GM12892 (cell line): Measurements from ENCODE around the gene DCDC1.

Experiments
- DNase-seq: peaks from one replicate; pipeline ENCODE4 v3.0.0; 2011; ENCODE audit not compliant: insufficient read length
- FAIRE-seq: peaks from 2 replicates; lab custom pipeline; 2011; peaks lifted over from hg19 to GRCh38; lab: Jason Lieb, UNC
- POLR2A ChIP-seq: IDR thresholded peaks from 2 replicates; pipeline ENCODE4 v1.6.1; 2011; ENCODE audit warnings: low read depth, low read length, control low read depth
- POLR2AphosphoS5 ChIP-seq: IDR thresholded peaks from 2 replicates; pipeline ENCODE4 v1.6.1; 2011; ENCODE audit warnings: low read depth, low read length, control low read depth
- TAF1 ChIP-seq: IDR thresholded peaks from 2 replicates; pipeline ENCODE4 v1.6.1; 2011; ENCODE audit warnings: low read depth, mild to moderate bottlenecking, control low read depth, low read length, borderline replicate concordance

DCDC1 gene

GRCh38 chr11:30876663-30877396 lies 492.7 kb downstream of the DCDC1 start:
- no peak for DNase-seq
- FAIRE-seq, result no peak
- no peak for TF ChIP-seq TAF1
- TF ChIP-seq POLR2AphosphoS5, result no peak
- no peak for TF ChIP-seq POLR2A

- no peak for DNase-seq
- TF ChIP-seq TAF1 (no peak), POLR2AphosphoS5 (no peak), POLR2A (no peak)
- no peak for FAIRE-seq
Measured at GRCh38 chr11:30876228-30876627, 493.3 kb downstream of the DCDC1 start.

GRCh38 chr11:30875806-30876205 lies 493.7 kb downstream of the DCDC1 start:
- no peak for FAIRE-seq
- no peak for TF ChIP-seq POLR2A
- TF ChIP-seq POLR2AphosphoS5, result no peak
- no peak for TF ChIP-seq TAF1
- no peak for DNase-seq

GRCh38 chr11:30873924-30874610 lies 495.5 kb downstream of the DCDC1 start:
- FAIRE-seq, result no peak
- DNase-seq, result no peak

GRCh38 chr11:30868626-30869081 lies 500.9 kb downstream of the DCDC1 start:
- DNase-seq (no peak), FAIRE-seq (no peak)
- TF ChIP-seq POLR2A (no peak), POLR2AphosphoS5 (no peak), TAF1 (no peak)

More at GRCh38 chr11:30873924-30874610, 495.5 kb downstream of the DCDC1 start:
- no peak for TF ChIP-seq POLR2A
- no peak for TF ChIP-seq POLR2AphosphoS5
- TF ChIP-seq TAF1, result no peak

GRCh38 chr11:30863209-30863608 lies 506.3 kb downstream of the DCDC1 start:
- no peak for DNase-seq
- TF ChIP-seq POLR2AphosphoS5, result no peak
- TF ChIP-seq TAF1, result no peak
- no peak for TF ChIP-seq POLR2A
- no peak for FAIRE-seq

GRCh38 chr11:30861531-30861930 lies 508.0 kb downstream of the DCDC1 start:
- DNase-seq (no peak), FAIRE-seq (no peak)
- TF ChIP-seq POLR2AphosphoS5, result no peak
- TF ChIP-seq POLR2A, result no peak

- TF ChIP-seq TAF1 (no peak), POLR2A (no peak), POLR2AphosphoS5 (no peak)
- no peak for DNase-seq
- no peak for FAIRE-seq
Measured at GRCh38 chr11:30861064-30861463, 508.5 kb downstream of the DCDC1 start.

- FAIRE-seq, result no peak
- no peak for DNase-seq
- TF ChIP-seq POLR2AphosphoS5 (no peak), POLR2A (no peak), TAF1 (no peak)
Measured at GRCh38 chr11:30860146-30860545, 509.4 kb downstream of the DCDC1 start.

- FAIRE-seq (no peak), DNase-seq (no peak)
- no peak for TF ChIP-seq TAF1
Measured at GRCh38 chr11:30859669-30860068, 509.9 kb downstream of the DCDC1 start.

- FAIRE-seq (no peak), DNase-seq (no peak)
- TF ChIP-seq POLR2AphosphoS5 (no peak), POLR2A (no peak), TAF1 (no peak)
Measured at GRCh38 chr11:30855383-30856006, 514.0 kb downstream of the DCDC1 start.

- TF ChIP-seq TAF1, result no peak
- no peak for TF ChIP-seq POLR2A
- no peak for TF ChIP-seq POLR2AphosphoS5
- no peak for DNase-seq
- no peak for FAIRE-seq
Measured at GRCh38 chr11:30853439-30853838, 516.1 kb downstream of the DCDC1 start.
